PC-9 (cell line): Measurements from ENCODE around the gene FXYD7. TPM values are rescaled to one million over a fixed set of nuclear protein-coding genes. Genes with fewer than 3 reads are reported as not detected.

Experiments
- BruUV-seq: library from RNA; stranded (reverse); fragments of 400-500 nt; replicated peaks from 2 replicates; lab custom pipeline; 2021; lab: Mats Ljungman, UMichigan
- CTCF ChIA-PET: fragments of 300-600 bp; sonication (Branson Sonifier 250); formaldehyde crosslinking; loops from one replicate; lab custom pipeline; 2022; ENCODE audit warnings: antibody characterized with exemption; lab: Charles Lee
- POLR2A ChIA-PET: fragments of 300-600 bp; sonication (Branson Sonifier 250); formaldehyde crosslinking; loops from one replicate; lab custom pipeline; 2022; ENCODE audit warnings: antibody characterized with exemption; ENCODE audit not compliant: unreplicated experiment; lab: Charles Lee
- DNase-seq, 2 experiments: peaks; one replicate each; pipeline versions ENCODE4 v3.0.0 to v3.0.0-alpha.2; 2015 to 2022; ENCODE audit warnings: mixed read lengths in 1 of 2
- H2AFZ ChIP-seq: fragments of 200-600 bp; sonication (generic); 2 replicates; pipeline ENCODE4 v1.8.1; 2017; ENCODE audit warnings: antibody characterized with exemption
- H3F3A ChIP-seq: fragments of 200-600 bp; sonication (generic); 2 replicates; pipeline ENCODE4 v1.8.1; 2017; ENCODE audit warnings: antibody characterized with exemption, mild to moderate bottlenecking, low read depth; ENCODE audit not compliant: insufficient read depth
- H3K27ac ChIP-seq: fragments of 200-600 bp; sonication (generic); 2 replicates; pipeline ENCODE4 v1.6.1; 2016; ENCODE audit warnings: mixed run types
- H3K27me3 ChIP-seq: fragments of 200-600 bp; sonication (generic); 2 replicates; pipeline ENCODE4 v1.6.1; 2016; ENCODE audit warnings: low read depth, mixed run types; ENCODE audit not compliant: insufficient read depth
- H3K36me3 ChIP-seq: fragments of 200-600 bp; sonication (generic); 2 replicates; pipeline ENCODE4 v1.6.1; 2016; ENCODE audit warnings: low read depth, mixed run types
- H3K4me1 ChIP-seq: fragments of 200-600 bp; sonication (generic); replicated peaks from 2 replicates; pipeline ENCODE4 v1.6.1; 2016; ENCODE audit warnings: mixed run types; ENCODE audit not compliant: insufficient read depth
- H3K4me2 ChIP-seq: fragments of 200-600 bp; sonication (generic); 2 replicates; pipeline ENCODE4 v1.6.1; 2017; ENCODE audit warnings: mixed run types
- H3K4me3 ChIP-seq: fragments of 200-600 bp; sonication (generic); 2 replicates; pipeline ENCODE4 v1.6.1; 2016; ENCODE audit warnings: mixed run types
- H3K79me2 ChIP-seq: fragments of 200-600 bp; sonication (generic); 2 replicates; pipeline ENCODE4 v1.6.1; 2017; ENCODE audit warnings: low read depth, mixed run types
- H3K9me2 ChIP-seq: fragments of 200-600 bp; sonication (generic); 2 replicates; pipeline ENCODE4 v1.8.1; 2017; ENCODE audit warnings: mild to moderate bottlenecking; ENCODE audit not compliant: insufficient read depth
- H3K9me3 ChIP-seq: fragments of 200-600 bp; sonication (generic); 2 replicates; pipeline ENCODE4 v1.8.1; 2016; ENCODE audit warnings: low read depth; ENCODE audit not compliant: insufficient read depth
- H4K20me1 ChIP-seq: fragments of 200-600 bp; sonication (generic); 2 replicates; pipeline ENCODE4 v1.8.1; 2017; ENCODE audit not compliant: insufficient read depth
- CTCF ChIP-seq: fragments of 200-600 bp; sonication (generic); conservative IDR thresholded peaks from 2 replicates; pipeline ENCODE4 v1.6.1; 2017; ENCODE audit warnings: mixed run types, antibody characterized with exemption, mild to moderate bottlenecking, moderate library complexity
- EZH2 ChIP-seq: fragments of 200-600 bp; sonication (generic); IDR thresholded peaks from 2 replicates; pipeline ENCODE4 v1.8.0; 2017; ENCODE audit warnings: antibody characterized with exemption, low read depth
- intact Hi-C: fragments of 100-400 bp; cut with micrococcal nuclease; formaldehyde crosslinking; loops from one replicate; pipeline ENCODE4 v1.10.0; 2022; ENCODE audit not compliant: unreplicated experiment
- total RNA-seq: library from RNA; stranded (reverse); gene quantifications from 2 replicates; pipeline ENCODE4 v1.2.3, GENCODE V29; 2021

FXYD7 gene
- total RNA-seq, 1 experiment from 2014 or later: not detected

DNA sequence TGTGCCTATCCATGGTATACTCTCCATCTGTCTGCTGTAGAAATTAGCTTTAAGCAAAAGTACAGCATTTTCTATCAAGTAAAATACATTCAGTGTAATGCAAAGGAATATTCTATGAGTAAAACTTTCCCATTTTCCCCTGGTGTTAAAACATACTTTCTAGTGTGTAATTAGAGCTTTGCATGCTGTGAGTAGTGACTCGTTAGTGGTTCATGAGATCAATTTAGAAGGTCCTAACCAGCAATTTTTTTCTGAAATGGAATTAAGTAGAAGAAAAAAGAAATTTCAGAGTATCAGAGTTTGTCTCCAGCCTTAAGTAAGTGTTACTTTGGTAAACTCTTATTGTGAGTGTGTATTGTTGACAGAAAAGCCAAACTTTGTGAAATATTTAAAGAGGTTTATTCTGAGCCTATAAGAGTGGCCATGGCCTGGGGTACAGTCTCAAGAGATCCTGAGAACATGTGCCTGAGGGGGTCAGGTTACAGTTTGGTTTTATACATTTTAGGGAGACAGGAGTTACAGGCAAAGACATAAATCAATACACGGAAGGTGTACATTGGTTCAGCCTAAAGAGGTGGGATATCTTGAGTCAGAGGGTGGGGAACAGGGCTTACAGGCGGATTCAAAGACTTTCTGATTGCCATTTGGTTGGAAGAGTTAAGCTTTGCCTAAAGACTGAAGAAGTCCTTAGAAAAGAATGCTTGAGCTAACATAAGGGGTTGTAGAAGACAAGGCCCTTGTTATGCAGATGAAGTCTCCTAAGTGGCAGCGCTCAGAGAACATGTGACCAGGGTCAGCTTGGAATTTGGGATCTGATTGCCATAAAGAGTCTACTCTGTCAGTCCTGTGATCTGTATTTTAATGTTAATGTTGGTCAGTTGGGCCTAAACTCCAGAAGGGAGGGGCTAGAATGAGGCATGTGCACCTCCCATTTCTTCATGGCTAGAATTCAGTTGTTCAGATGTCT is 60.0 kb downstream of the FXYD7 start:
- Histone ChIP-seq H3K27ac (no peak overlapping the region), H2AFZ (no peak overlapping the region), H3K9me2 (no peaks in the 10 kb centered on the region), H3F3A (peaks cover 5% of the 10 kb centered on the region; the same call in 1 of the 2 replicates), H3K79me2 (no peaks in the 10 kb centered on the region), H3K27me3 (no peaks in the 10 kb centered on the region), H3K9me3 (no peaks in the 10 kb centered on the region), H4K20me1 (no peaks in the 10 kb centered on the region), H3K4me1 (peaks cover 12% of the 10 kb centered on the region), H3K4me3 (no peak overlapping the region), H3K4me2 (no peak overlapping the region), H3K36me3 (no peaks in the 10 kb centered on the region)
- BruUV-seq: no TSS peak
- ChIA-PET POLR2A (interaction anchor here (0.7 kb wide), 1 partner anchor 308 kb away, joined by 7 read pairs; no protein-coding TSS in a partner anchor), CTCF (no interaction called here)
- intact Hi-C loops: no loop called here
- no peak for TF ChIP-seq CTCF
- TF ChIP-seq EZH2: no peak
- DNase-seq: no peak

Other genes starting within 250 kb of the FXYD7 start
- gene ZNF30, start 216.4 kb upstream of the FXYD7 start, total RNA-seq: 1.3 and 1.9 TPM in 2 replicates
- gene ZNF792, start 179.0 kb upstream of the FXYD7 start, total RNA-seq: 3.5 and 4.1 TPM in 2 replicates
- 62.7 and 105 TPM in 2 replicates for gene GRAMD1A, start 142.9 kb upstream of the FXYD7 start, total RNA-seq
- gene SCN1B, start 112.8 kb upstream of the FXYD7 start, total RNA-seq: 2.4 and 3.0 TPM in 2 replicates
- 12.3 and 19.2 TPM in 2 replicates for gene HPN, start 101.5 kb upstream of the FXYD7 start, total RNA-seq
- 240 and 287 TPM in 2 replicates for gene FXYD3, start 27.4 kb upstream of the FXYD7 start, total RNA-seq
- 1.2 and 1.3 TPM in 2 replicates for gene LGI4, start 8.2 kb upstream of the FXYD7 start, total RNA-seq
- gene FXYD1, start 4.4 kb upstream of the FXYD7 start, total RNA-seq: not detected in 2 replicates
- gene FXYD5, start 11.5 kb downstream of the FXYD7 start, total RNA-seq: 137 and 181 TPM in 2 replicates
- gene FAM187B, start 85.5 kb downstream of the FXYD7 start, total RNA-seq: not detected in 2 replicates
- 131 and 145 TPM in 2 replicates for gene LSR, start 105.7 kb downstream of the FXYD7 start, total RNA-seq
- 92.1 and 98.2 TPM in 2 replicates for gene USF2, start 125.7 kb downstream of the FXYD7 start, total RNA-seq
- 0.52 TPM in 1 of 2 replicates, not detected in the other for gene HAMP, start 139.3 kb downstream of the FXYD7 start, total RNA-seq
- gene MAG, start 148.9 kb downstream of the FXYD7 start, total RNA-seq: 13.4 and 15.3 TPM in 2 replicates
- 28.1 and 29.8 TPM in 2 replicates for gene CD22, start 185.9 kb downstream of the FXYD7 start, total RNA-seq
- gene FFAR1, start 204.6 kb downstream of the FXYD7 start, total RNA-seq: 0.23 and 0.44 TPM in 2 replicates
- gene FFAR3, start 215.2 kb downstream of the FXYD7 start, total RNA-seq: not detected in 2 replicates
- gene GPR42, start 227.8 kb downstream of the FXYD7 start, total RNA-seq: not detected in 2 replicates